ENCODE measurements around the gene GEMIN7. TPM values are rescaled to one million over a fixed set of nuclear protein-coding genes. Genes with fewer than 3 reads are reported as not detected.

GEMIN7 gene
- total and polyA plus RNA-seq, 2 of the 13 experiments (the other 11 are each of a cell fraction or from before 2014, with no cell fraction given) = 24.1 to 30.6 TPM

DNA sequence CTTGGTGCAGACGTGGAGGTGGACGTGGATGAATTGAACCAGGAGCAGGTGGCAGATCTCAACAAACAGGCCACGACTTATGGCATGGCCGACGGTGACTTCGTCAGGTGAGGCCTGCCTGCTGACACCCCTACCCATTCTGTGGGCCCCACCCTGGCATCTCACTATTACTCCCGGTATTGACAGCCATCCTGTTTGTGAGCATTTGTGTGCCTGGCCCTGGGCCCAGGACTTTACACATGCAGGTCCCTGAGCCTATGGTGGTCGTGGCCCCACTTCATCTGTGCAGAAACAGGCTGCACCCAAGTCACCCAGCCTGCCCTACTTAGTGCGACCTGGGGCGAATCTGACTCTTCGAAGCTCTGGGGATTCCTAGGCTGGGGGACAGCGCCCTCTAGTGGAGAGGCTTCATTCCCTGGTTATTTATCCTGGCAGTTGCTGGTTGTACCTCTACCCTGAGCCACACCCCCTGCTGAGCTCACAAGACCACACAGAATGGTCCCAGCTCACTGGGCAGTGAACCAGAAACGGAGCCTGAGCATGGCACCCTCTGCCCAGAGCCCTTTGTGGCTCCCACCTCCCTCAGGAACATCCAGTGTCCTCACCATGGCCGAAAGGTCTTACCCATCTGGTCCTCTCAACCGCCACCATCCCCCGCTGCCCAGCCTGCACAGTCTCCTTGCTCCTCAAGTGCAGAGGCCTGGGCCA, 19.6 kb upstream of the GEMIN7 start (continued):
- TF ChIP-seq, protein P1, sequence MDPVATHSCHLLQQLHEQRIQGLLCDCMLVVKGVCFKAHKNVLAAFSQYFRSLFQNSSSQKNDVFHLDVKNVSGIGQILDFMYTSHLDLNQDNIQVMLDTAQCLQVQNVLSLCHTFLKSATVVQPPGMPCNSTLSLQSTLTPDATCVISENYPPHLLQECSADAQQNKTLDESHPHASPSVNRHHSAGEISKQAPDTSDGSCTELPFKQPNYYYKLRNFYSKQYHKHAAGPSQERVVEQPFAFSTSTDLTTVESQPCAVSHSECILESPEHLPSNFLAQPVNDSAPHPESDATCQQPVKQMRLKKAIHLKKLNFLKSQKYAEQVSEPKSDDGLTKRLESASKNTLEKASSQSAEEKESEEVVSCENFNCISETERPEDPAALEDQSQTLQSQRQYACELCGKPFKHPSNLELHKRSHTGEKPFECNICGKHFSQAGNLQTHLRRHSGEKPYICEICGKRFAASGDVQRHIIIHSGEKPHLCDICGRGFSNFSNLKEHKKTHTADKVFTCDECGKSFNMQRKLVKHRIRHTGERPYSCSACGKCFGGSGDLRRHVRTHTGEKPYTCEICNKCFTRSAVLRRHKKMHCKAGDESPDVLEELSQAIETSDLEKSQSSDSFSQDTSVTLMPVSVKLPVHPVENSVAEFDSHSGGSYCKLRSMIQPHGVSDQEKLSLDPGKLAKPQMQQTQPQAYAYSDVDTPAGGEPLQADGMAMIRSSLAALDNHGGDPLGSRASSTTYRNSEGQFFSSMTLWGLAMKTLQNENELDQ (CRISPR knock-in tag; IDR thresholded peaks at IDR 0.05; ENCODE audit: borderline replicate concordance) = no peak
- TF ChIP-seq, protein P2, sequence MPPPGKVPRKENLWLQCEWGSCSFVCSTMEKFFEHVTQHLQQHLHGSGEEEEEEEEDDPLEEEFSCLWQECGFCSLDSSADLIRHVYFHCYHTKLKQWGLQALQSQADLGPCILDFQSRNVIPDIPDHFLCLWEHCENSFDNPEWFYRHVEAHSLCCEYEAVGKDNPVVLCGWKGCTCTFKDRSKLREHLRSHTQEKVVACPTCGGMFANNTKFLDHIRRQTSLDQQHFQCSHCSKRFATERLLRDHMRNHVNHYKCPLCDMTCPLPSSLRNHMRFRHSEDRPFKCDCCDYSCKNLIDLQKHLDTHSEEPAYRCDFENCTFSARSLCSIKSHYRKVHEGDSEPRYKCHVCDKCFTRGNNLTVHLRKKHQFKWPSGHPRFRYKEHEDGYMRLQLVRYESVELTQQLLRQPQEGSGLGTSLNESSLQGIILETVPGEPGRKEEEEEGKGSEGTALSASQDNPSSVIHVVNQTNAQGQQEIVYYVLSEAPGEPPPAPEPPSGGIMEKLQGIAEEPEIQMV (CRISPR knock-in tag; IDR thresholded peaks at IDR 0.05; ENCODE audit: low read depth) = no peak
- TF ChIP-seq, protein P3, sequence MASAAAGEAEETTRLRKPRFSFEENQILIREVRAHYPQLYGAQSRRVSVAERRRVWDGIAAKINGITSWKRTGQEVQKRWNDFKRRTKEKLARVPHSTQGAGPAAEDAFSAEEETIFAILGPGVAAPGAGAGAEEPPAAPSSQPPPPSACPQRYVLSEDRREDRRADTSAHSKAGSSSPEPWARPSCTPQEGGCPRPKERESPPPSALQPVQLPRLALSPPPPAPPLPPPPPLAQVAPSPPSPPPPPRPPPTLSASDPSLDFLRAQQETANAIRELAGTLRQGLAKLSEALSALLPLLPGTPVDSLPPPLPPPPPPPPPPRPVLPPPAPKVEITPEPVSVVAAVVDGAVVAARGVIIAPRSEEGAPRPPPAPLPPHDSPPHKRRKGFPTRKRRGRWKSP (CRISPR knock-in tag; IDR thresholded peaks at IDR 0.05) = no peak
- no peak for TF ChIP-seq SATB2 (CRISPR knock-in tag; IDR thresholded peaks at IDR 0.05)
- TF ChIP-seq, protein P4, sequence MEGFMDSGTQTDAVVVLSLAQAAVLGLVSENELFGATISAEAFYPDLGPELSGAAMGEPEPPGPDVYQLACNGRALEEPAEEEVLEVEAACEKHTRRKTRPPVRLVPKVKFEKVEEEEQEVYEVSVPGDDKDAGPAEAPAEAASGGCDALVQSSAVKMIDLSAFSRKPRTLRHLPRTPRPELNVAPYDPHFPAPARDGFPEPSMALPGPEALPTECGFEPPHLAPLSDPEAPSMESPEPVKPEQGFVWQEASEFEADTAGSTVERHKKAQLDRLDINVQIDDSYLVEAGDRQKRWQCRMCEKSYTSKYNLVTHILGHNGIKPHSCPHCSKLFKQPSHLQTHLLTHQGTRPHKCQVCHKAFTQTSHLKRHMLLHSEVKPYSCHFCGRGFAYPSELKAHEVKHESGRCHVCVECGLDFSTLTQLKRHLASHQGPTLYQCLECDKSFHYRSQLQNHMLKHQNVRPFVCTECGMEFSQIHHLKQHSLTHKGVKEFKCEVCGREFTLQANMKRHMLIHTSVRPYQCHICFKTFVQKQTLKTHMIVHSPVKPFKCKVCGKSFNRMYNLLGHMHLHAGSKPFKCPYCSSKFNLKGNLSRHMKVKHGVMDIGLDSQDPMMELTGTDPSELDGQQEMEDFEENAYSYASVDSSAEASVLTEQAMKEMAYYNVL (CRISPR knock-in tag; IDR thresholded peaks at IDR 0.05; ENCODE audit: borderline replicate concordance) = no peak
- TF ChIP-seq, protein P5, sequence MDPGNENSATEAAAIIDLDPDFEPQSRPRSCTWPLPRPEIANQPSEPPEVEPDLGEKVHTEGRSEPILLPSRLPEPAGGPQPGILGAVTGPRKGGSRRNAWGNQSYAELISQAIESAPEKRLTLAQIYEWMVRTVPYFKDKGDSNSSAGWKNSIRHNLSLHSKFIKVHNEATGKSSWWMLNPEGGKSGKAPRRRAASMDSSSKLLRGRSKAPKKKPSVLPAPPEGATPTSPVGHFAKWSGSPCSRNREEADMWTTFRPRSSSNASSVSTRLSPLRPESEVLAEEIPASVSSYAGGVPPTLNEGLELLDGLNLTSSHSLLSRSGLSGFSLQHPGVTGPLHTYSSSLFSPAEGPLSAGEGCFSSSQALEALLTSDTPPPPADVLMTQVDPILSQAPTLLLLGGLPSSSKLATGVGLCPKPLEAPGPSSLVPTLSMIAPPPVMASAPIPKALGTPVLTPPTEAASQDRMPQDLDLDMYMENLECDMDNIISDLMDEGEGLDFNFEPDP (CRISPR knock-in tag; conservative IDR thresholded peaks at IDR 0.05) = no peak
- TF ChIP-seq, protein P6, sequence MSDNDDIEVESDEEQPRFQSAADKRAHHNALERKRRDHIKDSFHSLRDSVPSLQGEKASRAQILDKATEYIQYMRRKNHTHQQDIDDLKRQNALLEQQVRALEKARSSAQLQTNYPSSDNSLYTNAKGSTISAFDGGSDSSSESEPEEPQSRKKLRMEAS (IDR thresholded peaks at IDR 0.05) = no peak
- no peak for TF ChIP-seq YEATS2 (CRISPR knock-in tag; IDR thresholded peaks at IDR 0.05; ENCODE audit: borderline replicate concordance)
- no peak for TF ChIP-seq SMARCE1 (IDR thresholded peaks at IDR 0.05; ENCODE audit: borderline replicate concordance)
- TF ChIP-seq TOPORS (CRISPR knock-in tag; IDR thresholded peaks at IDR 0.05) = no peak
- TF ChIP-seq, protein P7, sequence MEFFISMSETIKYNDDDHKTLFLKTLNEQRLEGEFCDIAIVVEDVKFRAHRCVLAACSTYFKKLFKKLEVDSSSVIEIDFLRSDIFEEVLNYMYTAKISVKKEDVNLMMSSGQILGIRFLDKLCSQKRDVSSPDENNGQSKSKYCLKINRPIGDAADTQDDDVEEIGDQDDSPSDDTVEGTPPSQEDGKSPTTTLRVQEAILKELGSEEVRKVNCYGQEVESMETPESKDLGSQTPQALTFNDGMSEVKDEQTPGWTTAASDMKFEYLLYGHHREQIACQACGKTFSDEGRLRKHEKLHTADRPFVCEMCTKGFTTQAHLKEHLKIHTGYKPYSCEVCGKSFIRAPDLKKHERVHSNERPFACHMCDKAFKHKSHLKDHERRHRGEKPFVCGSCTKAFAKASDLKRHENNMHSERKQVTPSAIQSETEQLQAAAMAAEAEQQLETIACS (CRISPR knock-in tag; IDR thresholded peaks at IDR 0.05) = no peak
- TF ChIP-seq NAIF1 (CRISPR knock-in tag; IDR thresholded peaks at IDR 0.05; ENCODE audit: borderline replicate concordance) = no peak
- no peak for TF ChIP-seq ZNF558 (CRISPR knock-in tag; IDR thresholded peaks at IDR 0.05; ENCODE audit: borderline replicate concordance)
- no peak for TF ChIP-seq U2AF2 (IDR thresholded peaks at IDR 0.05; ENCODE audit: low read depth, low read length)
- TF ChIP-seq STAG1 (CRISPR knock-in tag; IDR thresholded peaks at IDR 0.05) = peak; percentile 94
- TF ChIP-seq CREB1 (IDR thresholded peaks at IDR 0.05) = no peak
- no peak for TF ChIP-seq CREB1 (CRISPR knock-in tag; IDR thresholded peaks at IDR 0.05)
- TF ChIP-seq FOXM1 (CRISPR knock-in tag; IDR thresholded peaks at IDR 0.05) = no peak
